Spinal cord (tissue), 10 donors: Measurements from ENCODE around the gene PREX1. TPM values are rescaled to one million over a fixed set of nuclear protein-coding genes. Genes with fewer than 3 reads are reported as not detected.
"Not testable (repeated sequence)": the region's sequence is repeated elsewhere in the genome, so short reads cannot be mapped to it uniquely, and the experiment has no call there.

Experiments
- DNase-seq, 6 donors: peaks; one replicate each; pipeline versions ENCODE4 v3.0.0 to v3.0.0-alpha.2; 2013 to 2015; ENCODE audit warnings: low spot score in 6 of 6, low read depth in 4 of 6
- H3K27ac ChIP-seq: one replicate; pipeline ENCODE4 v1.5.1; 2013; ENCODE audit warnings: low read depth, low read length, control low read depth
- H3K27me3 ChIP-seq: one replicate; pipeline ENCODE4 v1.6.1; 2013; ENCODE audit warnings: low read length; ENCODE audit not compliant: control insufficient read depth, insufficient read depth
- H3K36me3 ChIP-seq: one replicate; pipeline ENCODE4 v1.6.1; 2013; ENCODE audit warnings: low read length; ENCODE audit not compliant: control insufficient read depth, insufficient read depth
- H3K4me1 ChIP-seq: one replicate; pipeline ENCODE4 v1.6.1; 2013; ENCODE audit warnings: low read length; ENCODE audit not compliant: control insufficient read depth, insufficient read depth
- H3K4me3 ChIP-seq: one replicate; pipeline ENCODE4 v1.5.1; 2013; ENCODE audit warnings: low read depth, low read length, control low read depth
- H3K9me3 ChIP-seq: one replicate; pipeline ENCODE4 v1.6.1; 2013; ENCODE audit warnings: low read length; ENCODE audit not compliant: control insufficient read depth, insufficient read depth
- WGBS: methylation state at CpG from one replicate; pipeline ENCODE4 v1.1.5; 2013; ENCODE audit warnings: missing lambda C conversion rate; ENCODE audit not compliant: insufficient coverage; 5-methylcytosine and 5-hydroxymethylcytosine counted together
- polyA plus RNA-seq, 2 donors: library from polyadenylated mRNA; unstranded; fragments of 120-200 nt; gene quantifications; one replicate each; pipeline ENCODE4 v1.2.1, GENCODE V29; 2013; ENCODE audit not compliant: insufficient read length in 2 of 2
- total RNA-seq, 2 donors: library from RNA; depleted of rRNA in 1 of 2; stranded (reverse); fragments of 120-200 nt in 1 of 2; fragments of >200 nt in 1 of 2; gene quantifications; one replicate each; pipeline versions ENCODE4 v1.2.3 to v1.2.4, GENCODE V29; 2013 to 2014
- donor health status: healthy.

PREX1 gene
- total and polyA plus RNA-seq, 4 donors = 46.7 to 99.1 (median 72.9) TPM

DNA sequence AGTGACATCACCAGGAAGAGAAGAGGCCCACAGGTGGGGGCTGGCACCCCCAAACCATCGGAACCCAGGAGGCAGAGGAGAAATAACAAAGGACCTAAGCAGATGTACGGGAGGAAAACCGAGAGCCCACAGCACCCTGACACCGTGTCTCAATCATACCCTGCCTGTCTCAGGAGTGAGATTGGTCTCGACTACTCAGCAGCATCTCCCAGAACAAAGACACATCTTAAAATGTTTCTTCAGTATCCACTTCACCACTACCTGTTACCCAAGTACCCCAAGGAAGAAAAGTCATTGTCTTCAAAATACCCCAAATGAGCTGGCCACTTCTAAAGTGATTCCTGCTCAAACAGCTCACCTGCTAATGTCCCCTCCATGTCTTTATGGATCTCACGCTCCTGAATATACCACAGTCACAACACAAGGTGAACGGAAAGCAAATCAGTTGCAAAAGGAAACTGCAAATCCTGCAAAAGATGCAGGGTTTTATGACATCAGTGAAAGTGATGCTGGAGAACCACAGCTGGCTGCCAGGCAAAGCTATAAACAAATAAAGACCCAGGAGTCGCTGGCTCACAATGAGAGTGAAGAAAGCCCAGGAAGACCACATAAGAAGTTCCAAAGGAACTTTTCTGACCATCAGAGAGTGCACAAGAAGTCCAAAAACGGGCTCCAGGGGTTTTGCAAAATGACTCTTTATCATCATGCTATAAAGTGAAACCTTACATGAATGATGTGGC is 44.1 kb downstream of the PREX1 start:
- H3K4me1 ChIP-seq = peaks cover 55% of the 10 kb centered on the region
- H3K27me3 ChIP-seq = no peaks in the 10 kb centered on the region

GRCh38 chr20:48782901-48783308 is 44.9 kb downstream of the PREX1 start:
- Histone ChIP-seq H3K4me1 (peaks cover 48% of the 10 kb centered on the region), H3K27me3 (no peaks in the 10 kb centered on the region), H3K9me3 (peaks cover 5% of the 10 kb centered on the region), H3K36me3 (no peaks in the 10 kb centered on the region), H3K27ac (no peak overlapping the region), H3K4me3 (no peak overlapping the region)
- WGBS = 94% methylated on average over 4 of the region's 6 CpGs
- no peak for DNase-seq

More for the DNA sequence above, 44.1 kb downstream of the PREX1 start:
- Histone ChIP-seq H3K36me3 (no peaks in the 10 kb centered on the region), H3K27ac (no peak overlapping the region), H3K9me3 (peaks cover 5% of the 10 kb centered on the region), H3K4me3 (no peak overlapping the region)
- no peak for DNase-seq
- WGBS = 55% methylated on average over 7 of the region's 9 CpGs

DNA sequence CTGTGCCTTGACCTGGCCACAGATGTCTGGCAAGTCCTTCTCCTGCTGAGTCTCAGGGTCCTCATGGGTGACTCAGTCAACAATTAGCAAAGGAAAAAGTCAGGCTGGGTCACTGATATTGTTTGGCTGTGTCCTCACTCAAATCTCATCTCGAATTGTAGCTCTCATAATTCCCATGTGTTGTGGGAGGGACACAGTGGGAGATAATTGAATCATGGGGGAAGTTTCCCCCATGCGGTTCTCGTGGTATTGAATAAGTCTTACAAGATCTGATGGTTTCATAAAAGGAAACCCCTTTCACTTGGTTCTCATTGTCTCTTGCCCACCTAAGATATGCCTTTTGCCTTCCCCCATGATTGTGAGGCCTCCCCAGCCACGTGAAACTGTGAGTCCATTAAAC is 45.7 kb downstream of the PREX1 start:
- WGBS = 40% methylated on average over 1 of the region's 4 CpGs
- no peak for DNase-seq
- Histone ChIP-seq H3K4me1 (peaks cover 47% of the 10 kb centered on the region), H3K27ac (no peak overlapping the region), H3K36me3 (no peaks in the 10 kb centered on the region), H3K4me3 (no peak overlapping the region), H3K9me3 (peaks cover 5% of the 10 kb centered on the region), H3K27me3 (no peaks in the 10 kb centered on the region)

GRCh38 chr20:48781634-48782033 is 46.2 kb downstream of the PREX1 start:
- Histone ChIP-seq H3K27ac (no peak overlapping the region), H3K27me3 (no peaks in the 10 kb centered on the region), H3K9me3 (peaks cover 5% of the 10 kb centered on the region), H3K36me3 (no peaks in the 10 kb centered on the region), H3K4me3 (no peak overlapping the region), H3K4me1 (peaks cover 47% of the 10 kb centered on the region)
- no peak for DNase-seq
- WGBS = no CpG with 5 or more reads among the region's 1 CpG

- peaks cover 3% of the 10 kb centered on the region for H3K36me3 ChIP-seq
- peaks cover 5% of the 10 kb centered on the region for H3K9me3 ChIP-seq
- H3K27me3 ChIP-seq = no peaks in the 10 kb centered on the region
- H3K4me3 ChIP-seq = no peak overlapping the region
- no peak overlapping the region for H3K27ac ChIP-seq
- H3K4me1 ChIP-seq = peaks cover 43% of the 10 kb centered on the region
- no peak for DNase-seq
- WGBS = 100% methylated on average over 1 of the region's 2 CpGs
These were observed 48.4 kb downstream of the PREX1 start for GRCh38 chr20:48779435-48779834.

GRCh38 chr20:48777821-48778220 is 50.0 kb downstream of the PREX1 start:
- WGBS = 90% methylated on average over 2 of the region's 4 CpGs
- Histone ChIP-seq H3K9me3 (peaks cover 5% of the 10 kb centered on the region), H3K27me3 (no peaks in the 10 kb centered on the region), H3K4me3 (no peak overlapping the region), H3K36me3 (peaks cover 3% of the 10 kb centered on the region), H3K4me1 (peaks cover 45% of the 10 kb centered on the region), H3K27ac (no peak overlapping the region)
- DNase-seq = no peak

DNA sequence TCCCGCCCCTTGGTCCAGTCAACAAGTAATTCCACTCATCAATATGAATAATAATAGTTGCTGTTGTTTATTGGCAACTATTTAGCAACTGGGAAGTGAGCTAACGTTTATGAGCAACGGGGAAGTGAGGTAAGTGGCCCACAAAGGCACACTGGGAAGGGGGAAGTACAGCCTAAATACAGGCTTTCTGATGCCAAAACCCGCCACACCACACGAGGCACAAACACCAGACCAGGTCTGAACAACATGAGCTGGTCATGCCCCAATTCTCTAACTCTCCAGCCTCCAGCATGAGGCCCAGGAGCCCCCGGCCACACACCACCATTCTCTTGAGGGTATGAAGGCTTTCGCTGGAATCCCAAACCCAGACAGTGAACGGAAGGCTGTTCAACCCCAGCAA is 50.8 kb downstream of the PREX1 start:
- DNase-seq = no peak
- no peak overlapping the region for H3K4me3 ChIP-seq
- no peaks in the 10 kb centered on the region for H3K27me3 ChIP-seq
- peak overlapping the region; percentile 42 for H3K27ac ChIP-seq
- H3K36me3 ChIP-seq = peaks cover 3% of the 10 kb centered on the region
- H3K4me1 ChIP-seq = peaks cover 53% of the 10 kb centered on the region
- WGBS = 72% methylated on average over 3 of the region's 8 CpGs
- H3K9me3 ChIP-seq = peaks cover 5% of the 10 kb centered on the region

DNA sequence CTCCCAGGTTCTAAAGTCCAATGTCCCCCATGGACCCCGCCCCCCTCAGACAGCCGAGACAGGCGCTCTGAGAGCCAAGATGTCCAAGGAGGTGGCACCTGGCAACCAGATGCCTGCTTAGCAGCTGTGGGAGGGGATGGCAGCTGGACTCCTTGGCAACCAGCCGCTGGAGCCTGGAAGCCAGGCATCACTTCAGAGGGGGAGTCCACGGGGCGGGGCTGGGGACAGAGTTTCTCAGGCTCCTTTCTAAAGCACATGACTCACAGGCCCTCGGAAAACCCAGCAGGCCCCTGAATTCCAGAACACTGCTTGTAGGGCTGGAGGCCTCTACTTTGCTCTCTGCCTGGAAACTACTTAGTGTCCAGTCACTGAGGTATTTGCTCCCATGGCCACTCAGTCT is 51.5 kb downstream of the PREX1 start:
- Histone ChIP-seq H3K4me1 (peaks cover 55% of the 10 kb centered on the region), H3K9me3 (peaks cover 5% of the 10 kb centered on the region), H3K36me3 (peaks cover 3% of the 10 kb centered on the region), H3K4me3 (no peak overlapping the region), H3K27ac (peak overlapping the region; percentile 42), H3K27me3 (no peaks in the 10 kb centered on the region)
- WGBS = 37% methylated on average over 6 of the region's 7 CpGs
- DNase-seq = peak in 2 of 6 donors; percentile 58 to 71

GRCh38 chr20:48775545-48775944 is 52.3 kb downstream of the PREX1 start:
- H3K36me3 ChIP-seq, H3K9me3 ChIP-seq, H3K4me3 ChIP-seq, H3K27me3 ChIP-seq, DNase-seq, H3K27ac ChIP-seq: not testable (repeated sequence)
- 94% methylated on average over 4 of the region's 7 CpGs for WGBS
- peaks cover 60% of the 10 kb centered on the region for H3K4me1 ChIP-seq

DNA sequence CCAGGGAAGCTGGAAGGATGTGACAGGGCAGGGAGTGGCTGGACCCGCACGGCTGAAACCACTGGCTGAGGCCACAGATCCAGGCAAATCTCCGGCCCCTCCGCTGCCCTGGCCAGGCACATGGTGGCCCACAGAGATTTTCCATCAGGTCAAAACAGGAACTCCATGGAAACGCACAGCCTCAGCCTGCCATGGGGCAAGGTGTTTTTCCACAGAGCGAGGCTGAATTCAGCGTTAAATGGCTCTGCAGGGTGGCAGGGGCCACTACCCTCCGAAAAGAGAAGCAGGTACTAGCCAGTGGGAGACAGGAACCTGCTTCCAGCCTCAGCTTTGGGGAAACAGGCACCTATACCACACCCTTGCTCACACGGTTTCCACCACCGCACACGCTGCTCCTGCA is 53.1 kb downstream of the PREX1 start:
- H3K27ac ChIP-seq = peak overlapping the region; percentile 40
- no peaks in the 10 kb centered on the region for H3K27me3 ChIP-seq
- peaks cover 66% of the 10 kb centered on the region for H3K4me1 ChIP-seq
- H3K4me3 ChIP-seq = no peak overlapping the region
- no peak for DNase-seq
- 74% methylated on average over 11 of the region's 11 CpGs for WGBS
- peaks cover 3% of the 10 kb centered on the region for H3K36me3 ChIP-seq
- peaks cover 5% of the 10 kb centered on the region for H3K9me3 ChIP-seq
